ENCODE data around the gene SUV39H2. TPM values are rescaled to one million over a fixed set of nuclear protein-coding genes. Genes with fewer than 3 reads are reported as not detected.
"Not testable (repeated sequence)": the region's sequence is repeated elsewhere in the genome, so short reads cannot be mapped to it uniquely, and the experiment has no call there.

The SUV39H2 gene
- total RNA-seq, 1 donor: 27.2 TPM

DNA sequence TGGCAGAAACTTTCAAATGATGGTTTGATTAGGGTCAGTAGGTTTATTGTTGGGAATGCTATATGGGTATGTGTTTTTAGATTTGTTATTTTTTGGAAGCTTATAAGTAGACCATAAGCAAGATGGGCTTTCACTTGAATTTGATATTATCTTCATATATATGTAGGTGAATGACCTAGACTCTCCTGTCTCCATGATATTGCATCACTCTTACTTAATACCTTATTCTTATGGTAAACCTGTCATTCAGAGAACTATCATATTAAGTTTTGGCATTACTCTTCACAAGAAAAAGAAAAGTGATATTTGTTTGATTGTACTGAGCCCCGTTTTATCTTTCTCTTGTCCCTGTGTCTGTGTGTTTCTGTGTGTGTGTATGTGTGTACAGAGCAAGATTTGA is 23.2 kb upstream of the SUV39H2 start:
- H3K4me3 ChIP-seq (ENCODE audit: low read depth, low read length): no peak overlapping the region
- DNase-seq (ENCODE audit: low read depth): no peak
- no peak for TF ChIP-seq CTCF (IDR thresholded peaks at IDR 0.05; ENCODE audit: insufficient read depth, low read depth, low read length)

DNA sequence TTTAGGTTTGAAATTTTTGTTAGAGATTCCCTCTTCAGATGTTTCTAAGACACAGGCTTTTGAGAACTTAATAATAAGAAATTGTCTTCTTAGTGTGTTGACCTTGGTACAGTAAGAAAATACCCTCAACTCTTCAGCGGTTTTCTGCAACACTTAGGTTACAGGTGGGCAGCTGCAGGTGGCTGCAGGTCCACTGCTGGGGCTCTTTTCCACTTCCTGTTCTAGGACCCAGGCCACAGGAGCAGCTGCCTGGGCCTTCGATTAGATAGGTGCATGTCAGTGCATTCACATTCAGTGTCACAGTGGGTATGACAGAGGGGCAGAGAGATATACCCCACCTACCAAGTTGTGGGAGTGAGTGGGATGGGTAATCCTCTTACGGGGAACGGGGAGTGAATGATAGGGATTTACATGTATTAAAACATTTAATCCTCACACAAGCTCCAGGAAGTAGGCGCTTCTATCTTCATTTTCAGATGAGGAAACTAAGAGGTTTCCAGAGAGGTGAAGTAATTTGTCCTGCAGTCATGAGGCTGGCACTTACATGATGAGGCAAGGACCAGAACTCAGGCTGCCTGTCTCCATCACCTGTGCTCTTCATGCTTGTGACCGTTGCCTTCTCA is 20.2 kb upstream of the SUV39H2 start:
- no peak for TF ChIP-seq CTCF (IDR thresholded peaks at IDR 0.05; ENCODE audit: insufficient read depth, low read depth, low read length)
- no peak for DNase-seq (ENCODE audit: low read depth)

DNA sequence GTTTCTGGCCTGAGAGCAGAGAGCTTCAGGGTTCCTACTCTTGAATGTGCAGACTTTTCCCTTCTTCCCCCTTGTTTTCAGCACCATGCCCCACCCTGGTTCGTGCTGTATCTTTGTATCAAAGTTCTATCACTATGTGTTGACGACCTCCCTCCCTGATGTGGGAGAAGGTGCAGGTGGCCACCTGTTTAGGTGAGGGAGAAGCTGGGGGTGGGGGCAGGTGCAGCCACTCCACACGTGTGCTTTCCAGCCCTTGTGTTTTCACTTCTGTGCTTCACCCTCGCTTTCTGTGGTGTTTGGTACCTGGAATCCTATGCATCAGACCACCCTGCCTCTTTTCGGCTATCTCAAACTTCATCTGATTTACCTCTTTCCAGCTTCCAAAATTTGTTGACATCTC is 19.6 kb upstream of the SUV39H2 start:
- DNase-seq (ENCODE audit: low read depth): no peak
- no peak for TF ChIP-seq CTCF (IDR thresholded peaks at IDR 0.05; ENCODE audit: insufficient read depth, low read depth, low read length)
- no peak overlapping the region for H3K4me3 ChIP-seq (ENCODE audit: low read depth, low read length)

More for the DNA sequence above, 20.2 kb upstream of the SUV39H2 start:
- no peak overlapping the region for H3K4me3 ChIP-seq (ENCODE audit: low read depth, low read length)

GRCh38 chr10:14859775-14860174 is 18.9 kb upstream of the SUV39H2 start:
- peak; percentile 3 for DNase-seq (ENCODE audit: low read depth)
- no peak for TF ChIP-seq CTCF (IDR thresholded peaks at IDR 0.05; ENCODE audit: insufficient read depth, low read depth, low read length)
- no peak overlapping the region for H3K4me3 ChIP-seq (ENCODE audit: low read depth, low read length)

DNA sequence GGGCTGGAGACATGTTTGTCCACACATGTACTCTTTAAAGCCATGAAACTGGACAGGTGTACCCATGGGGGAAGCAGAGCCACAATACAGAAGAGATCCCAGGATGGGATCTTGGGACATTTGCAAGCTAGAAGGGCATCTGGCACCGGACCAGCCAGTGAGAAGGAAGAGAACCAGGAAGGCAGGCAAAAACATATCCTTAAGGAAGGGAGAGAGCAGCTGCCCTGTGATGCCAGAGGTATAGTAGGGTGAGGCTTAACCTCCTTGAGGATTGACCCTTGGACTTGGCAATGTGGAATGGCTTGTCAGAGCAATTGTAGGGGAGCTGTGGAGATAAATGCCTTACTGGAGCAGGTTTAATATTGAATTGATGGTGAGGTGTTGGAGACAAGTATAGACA is 17.9 kb upstream of the SUV39H2 start:
- TF ChIP-seq CTCF (IDR thresholded peaks at IDR 0.05; ENCODE audit: insufficient read depth, low read depth, low read length): no peak
- H3K4me3 ChIP-seq (ENCODE audit: low read depth, low read length): no peak overlapping the region
- no peak for DNase-seq (ENCODE audit: low read depth)

DNA sequence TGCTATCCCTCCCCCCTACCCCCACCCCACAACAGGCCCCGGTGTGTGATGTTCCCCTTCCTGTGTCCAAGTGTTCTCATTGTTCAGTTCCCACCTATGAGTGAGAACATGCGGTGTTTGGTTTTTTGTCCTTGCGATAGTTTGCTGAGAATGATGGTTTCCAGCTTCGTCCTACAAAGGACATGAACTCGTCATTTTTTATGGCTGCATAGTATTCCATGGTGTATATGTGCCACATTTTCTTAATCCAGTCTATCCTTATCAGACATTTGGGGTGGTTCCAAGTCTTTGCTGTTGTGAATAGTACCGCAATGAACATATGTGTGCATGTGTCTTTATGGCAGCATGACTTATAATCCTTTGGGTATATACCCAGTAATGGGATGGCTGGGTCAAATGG is 14.2 kb upstream of the SUV39H2 start:
- H3K4me3 ChIP-seq (ENCODE audit: low read depth, low read length): not testable (repeated sequence)

DNA sequence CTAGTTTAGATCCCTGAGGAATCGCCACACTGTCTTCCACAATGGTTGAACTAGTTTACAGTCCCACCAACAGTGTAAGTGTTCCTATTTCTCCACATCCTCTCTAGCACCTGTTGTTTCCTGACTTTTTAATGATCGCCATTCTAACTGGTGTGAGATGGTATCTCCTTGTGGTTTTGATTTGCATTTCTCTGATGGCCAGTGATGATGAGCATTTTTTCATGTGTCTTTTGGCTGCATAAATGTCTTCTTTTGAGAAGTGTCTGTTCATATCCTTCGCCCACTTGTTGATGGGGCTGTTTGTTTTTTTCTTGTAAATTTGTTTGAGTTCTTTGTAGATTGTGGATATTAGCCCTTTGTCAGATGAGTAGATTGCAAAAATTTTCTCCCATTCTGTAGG is 13.8 kb upstream of the SUV39H2 start:
- DNase-seq (ENCODE audit: low read depth); H3K4me3 ChIP-seq (ENCODE audit: low read depth, low read length): not testable (repeated sequence)

More for the DNA sequence above, 14.2 kb upstream of the SUV39H2 start:
- not testable (repeated sequence) for DNase-seq (ENCODE audit: low read depth)

DNA sequence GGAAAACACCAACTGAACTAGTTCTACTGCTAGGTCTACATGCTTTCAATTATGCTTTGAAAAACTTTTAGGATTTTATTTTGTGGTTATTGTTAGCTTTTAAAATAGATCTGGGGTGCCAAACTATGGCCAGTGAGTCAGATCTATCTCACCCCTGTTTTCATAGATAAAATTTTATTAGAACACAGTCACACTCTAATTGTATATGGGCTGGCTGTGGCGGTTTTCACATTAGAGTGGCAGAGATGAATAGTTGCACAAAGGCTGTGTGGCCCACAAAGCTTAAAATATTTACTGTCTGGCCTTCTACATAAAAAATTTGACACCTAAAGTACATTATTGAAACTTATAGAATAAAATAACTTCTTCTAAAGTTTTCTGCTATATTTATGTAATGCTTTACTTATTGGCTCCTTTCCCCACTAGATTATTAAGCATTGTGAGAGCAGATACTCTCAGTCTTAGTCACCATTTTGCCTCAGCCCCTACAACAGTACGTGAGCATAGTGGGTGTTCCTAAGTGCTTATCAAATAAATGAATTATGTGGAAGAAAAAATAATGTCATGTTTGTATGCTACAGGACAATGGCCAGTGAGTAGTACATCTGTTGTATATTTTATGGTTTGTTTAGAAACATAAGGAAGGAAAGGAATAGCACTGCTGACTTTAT is 5.4 kb upstream of the SUV39H2 start:
- DNase-seq (ENCODE audit: low read depth): peak; percentile 6
- TF ChIP-seq CTCF (IDR thresholded peaks at IDR 0.05; ENCODE audit: insufficient read depth, low read depth, low read length): no peak
- H3K4me3 ChIP-seq (ENCODE audit: low read depth, low read length): no peak overlapping the region
